Right lobe of liver (tissue), 4 donors: Measurements from ENCODE around the gene CFAP99.

Source experiments
- CTCF ChIP-seq, 4 donors: fragments of 200-600 bp in 3 of 4; fragments of 450-650 bp in 1 of 4; IDR thresholded peaks; one replicate each; pipeline versions ENCODE4 v1.5.1 to v1.8.0; 2016 to 2022; ENCODE audit warnings: antibody characterized with exemption in 4 of 4, mild to moderate bottlenecking in 2 of 4
- POLR2A ChIP-seq: fragments of 450-650 bp; IDR thresholded peaks from one replicate; pipeline ENCODE4 v1.6.1; 2017; ENCODE audit warnings: antibody characterized with exemption, mild to moderate bottlenecking
- donor health status: DM: no; HTN: no; CAD: no.
- donor health status: DM: no; HTN: no; CAD: no.
- donor health status: DM: no; HTN: yes; CAD: no.

- no peak for TF ChIP-seq CTCF (IDR thresholded peaks at IDR 0.05)
- TF ChIP-seq POLR2A = peak; percentile 68
These were observed 49.9 kb downstream of the CFAP99 start, which contains the start of gene RNF4 for GRCh38 chr4:2468456-2469191.
